Peyer's patch (tissue), 4 donors: ENCODE data around the gene SPAG7.

Source experiments
- CTCF ChIP-seq, 6 experiments: fragments of 450-650 bp in 4 of 6; fragments of 200-600 bp in 2 of 6; sonication (generic) in 1 of 6; IDR thresholded peaks; one replicate each; pipeline ENCODE4 v1.5.1; 2017 to 2019; ENCODE audit warnings: antibody characterized with exemption in 6 of 6, mild to moderate bottlenecking in 3 of 6, moderate library complexity in 1 of 6
- POLR2A ChIP-seq, 2 donors: fragments of 450-650 bp; IDR thresholded peaks; one replicate each; pipeline ENCODE4 v1.5.1; 2017; ENCODE audit warnings: antibody characterized with exemption in 2 of 2, mild to moderate bottlenecking in 2 of 2, moderate library complexity in 2 of 2

- TF ChIP-seq CTCF (IDR thresholded peaks at IDR 0.05) (no peak), POLR2A (IDR thresholded peaks at IDR 0.05) (no peak)
Observed at GRCh38 chr17:4938688-4939545, 28.7 kb downstream of the SPAG7 start.
